Tibial artery (tissue), 4 donors: ENCODE measurements around the gene TRPM1.

Source experiments
- DNase-seq, 2 donors: peaks; one replicate each; pipeline ENCODE4 v3.0.0-alpha.2; 2019
- H3K27ac ChIP-seq, 2 donors: fragments of 200-600 bp; sonication (generic) in 1 of 2; 1 replicate in 1 of 2; 2 replicates in 1 of 2; pipeline ENCODE4 v1.5.1; 2018 to 2019; ENCODE audit warnings: mild to moderate bottlenecking in 1 of 2
- H3K27me3 ChIP-seq, 2 donors: fragments of 200-600 bp; sonication (generic) in 1 of 2; one replicate each; pipeline versions ENCODE4 v1.5.1 to v1.6.0; 2016 to 2019
- H3K36me3 ChIP-seq, 3 donors: fragments of 200-600 bp; sonication (generic) in 2 of 3; one replicate each; pipeline ENCODE4 v1.5.1; 2016 to 2019; ENCODE audit warnings: mild to moderate bottlenecking in 2 of 3
- H3K4me1 ChIP-seq, 4 donors: fragments of 200-600 bp; sonication (generic) in 2 of 4; 1 replicate in 3 of 4; 2 replicates in 1 of 4; pipeline ENCODE4 v1.5.1; 2016 to 2019
- H3K4me3 ChIP-seq, 2 donors: fragments of 200-600 bp; sonication (generic) in 1 of 2; 1 replicate in 1 of 2; 2 replicates in 1 of 2; pipeline ENCODE4 v1.5.1; 2018 to 2019; ENCODE audit warnings: mild to moderate bottlenecking in 2 of 2
- H3K9me3 ChIP-seq, 3 donors: fragments of 200-600 bp; sonication (generic) in 1 of 3; one replicate each; pipeline ENCODE4 v1.5.1; 2016 to 2019
- CTCF ChIP-seq, 2 experiments: fragments of 200-600 bp in 1 of 2; fragments of 450-650 bp in 1 of 2; IDR thresholded peaks; one replicate each; pipeline ENCODE4 v1.5.1; 2017 to 2019; ENCODE audit warnings: antibody characterized with exemption in 2 of 2, mild to moderate bottlenecking in 1 of 2, moderate library complexity in 1 of 2
- intact Hi-C: fragments of 100-400 bp; cut with DNase I; formaldehyde crosslinking; loops from one replicate; pipeline ENCODE4 v1.15.0; 2023; ENCODE audit warnings: low total_unique reads

The TRPM1 gene

GRCh38 chr15:31136016-31136415 lies 34.5 kb upstream of the TRPM1 start:
- H3K4me1 ChIP-seq: no peaks in the 10 kb centered on the region
- intact Hi-C loops: no loop called here
- peaks cover 0 to 5% (median 0%) of the 10 kb centered on the region in 3 donors for H3K9me3 ChIP-seq
- DNase-seq: no peak
- peaks cover 0 to 6% of the 10 kb centered on the region in 2 donors for H3K27me3 ChIP-seq
- no peak overlapping the region for H3K27ac ChIP-seq
- H3K36me3 ChIP-seq: no peaks in the 10 kb centered on the region
- no peak overlapping the region for H3K4me3 ChIP-seq
- TF ChIP-seq CTCF (IDR thresholded peaks at IDR 0.05): no peak

GRCh38 chr15:31135523-31135922 lies 34.0 kb upstream of the TRPM1 start:
- Histone ChIP-seq H3K9me3 (peaks cover 0 to 5% (median 0%) of the 10 kb centered on the region in 3 donors), H3K4me1 (no peaks in the 10 kb centered on the region), H3K36me3 (no peaks in the 10 kb centered on the region), H3K27me3 (peaks cover 0 to 6% of the 10 kb centered on the region in 2 donors), H3K4me3 (no peak overlapping the region), H3K27ac (no peak overlapping the region)
- intact Hi-C loops: no loop called here
- TF ChIP-seq CTCF (IDR thresholded peaks at IDR 0.05): no peak
- DNase-seq: no peak

- H3K27ac ChIP-seq: no peak overlapping the region
- H3K4me3 ChIP-seq: no peak overlapping the region
- H3K9me3 ChIP-seq: peaks cover 0 to 5% (median 0%) of the 10 kb centered on the region in 3 donors
- intact Hi-C loops: no loop called here
- no peak for TF ChIP-seq CTCF (IDR thresholded peaks at IDR 0.05)
- DNase-seq: no peak
- H3K36me3 ChIP-seq: no peaks in the 10 kb centered on the region
- H3K4me1 ChIP-seq: peaks cover 0 to 4% (median 1%) of the 10 kb centered on the region in 4 donors
- peaks cover 0 to 16% of the 10 kb centered on the region in 2 donors for H3K27me3 ChIP-seq
These were observed 32.4 kb upstream of the TRPM1 start for GRCh38 chr15:31133890-31134289.

DNA sequence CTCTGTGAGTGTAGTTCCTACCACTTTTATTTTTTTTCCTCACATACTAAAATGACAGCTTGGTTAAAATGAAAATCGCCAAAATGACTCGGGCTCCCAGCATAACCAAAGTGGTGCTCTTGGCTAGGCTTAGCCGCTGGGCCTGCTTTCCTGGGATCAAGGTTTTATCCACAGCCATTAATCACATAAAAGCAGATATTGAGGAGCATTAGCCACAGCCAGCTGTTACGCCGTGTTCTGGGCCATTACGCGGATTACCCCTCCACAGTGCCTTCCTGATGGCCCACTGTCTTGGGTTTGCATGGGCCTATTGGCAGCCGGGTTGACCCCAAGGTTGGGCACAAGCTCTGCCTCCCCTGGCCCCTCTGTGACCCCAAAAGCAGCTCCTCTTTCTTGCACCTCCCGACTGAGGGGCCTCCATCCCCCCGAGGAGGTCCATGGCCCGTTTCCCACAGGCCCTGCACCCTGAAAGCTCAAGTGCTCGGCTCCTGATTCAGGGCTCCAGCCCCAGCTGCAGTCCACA lies 30.4 kb upstream of the TRPM1 start:
- Histone ChIP-seq H3K27me3 (peaks cover 0 to 27% of the 10 kb centered on the region in 2 donors), H3K4me1 (peaks cover 0 to 4% (median 2%) of the 10 kb centered on the region in 4 donors), H3K9me3 (peaks cover 0 to 5% (median 0%) of the 10 kb centered on the region in 3 donors), H3K4me3 (no peak overlapping the region), H3K36me3 (no peaks in the 10 kb centered on the region), H3K27ac (no peak overlapping the region)
- no peak for TF ChIP-seq CTCF (IDR thresholded peaks at IDR 0.05)
- intact Hi-C loops: no loop called here
- no peak for DNase-seq

DNA sequence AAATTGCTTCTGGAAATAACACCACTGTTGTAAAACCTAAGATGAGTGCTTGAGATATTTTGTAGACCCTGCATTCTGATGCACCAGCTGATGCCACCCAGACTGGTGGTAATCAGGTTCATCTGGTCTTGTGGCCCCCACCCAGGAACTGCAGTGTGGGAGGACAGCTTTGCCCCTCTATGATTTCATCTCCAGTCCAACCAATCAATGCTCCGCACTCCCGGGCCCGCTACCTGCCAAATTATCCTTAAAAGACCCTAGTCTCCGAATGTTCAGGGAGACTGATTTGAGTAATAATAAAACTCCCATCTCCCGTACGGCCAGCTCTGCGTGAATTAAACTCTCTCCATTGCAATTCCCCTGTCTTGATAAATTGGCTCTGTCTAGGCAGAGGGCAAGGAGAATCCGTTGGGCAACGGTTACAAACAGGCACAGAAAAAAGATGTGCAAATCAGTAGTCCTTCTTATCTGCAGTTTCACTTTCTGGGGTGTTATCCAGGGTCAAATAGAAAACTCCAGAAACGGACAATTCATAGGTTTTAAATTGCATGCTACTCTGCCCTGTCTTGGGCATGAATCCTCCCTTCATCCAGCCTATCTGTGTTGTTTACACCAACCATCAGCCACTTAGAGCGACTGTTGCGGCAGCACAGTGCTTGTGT lies 29.2 kb upstream of the TRPM1 start:
- intact Hi-C loops: no loop called here
- Histone ChIP-seq H3K9me3 (peaks cover 0 to 5% (median 0%) of the 10 kb centered on the region in 3 donors), H3K4me1 (peaks cover 0 to 4% (median 2%) of the 10 kb centered on the region in 4 donors), H3K36me3 (no peaks in the 10 kb centered on the region), H3K27ac (no peak overlapping the region), H3K27me3 (peaks cover 0 to 24% of the 10 kb centered on the region in 2 donors), H3K4me3 (no peak overlapping the region)
- DNase-seq: no peak
- no peak for TF ChIP-seq CTCF (IDR thresholded peaks at IDR 0.05)
